HAP-1 (cell line): ENCODE results near the gene TCF7L1.

ENCODE experiments used
- DNase-seq, 2 experiments: peaks; one replicate each; pipeline ENCODE4 v3.0.0-alpha.2; 2016 to 2020; ENCODE audit warnings: low spot score in 2 of 2
- H3K27me3 ChIP-seq: fragments of 250-450 bp; sonication (Bioruptor Pico); 2 replicates; pipeline ENCODE4 v1.5.1; 2020; ENCODE audit warnings: low read depth, mild to moderate bottlenecking, moderate library complexity
- H3K36me3 ChIP-seq: fragments of 250-450 bp; sonication (Bioruptor Pico); replicated peaks from 2 replicates; pipeline ENCODE4 v1.5.1; 2020; ENCODE audit warnings: mild to moderate bottlenecking
- H3K4me1 ChIP-seq: fragments of 250-450 bp; sonication (Bioruptor Pico); 2 replicates; pipeline ENCODE4 v1.5.1; 2020; ENCODE audit warnings: mild to moderate bottlenecking
- H3K4me3 ChIP-seq: fragments of 250-450 bp; sonication (Bioruptor Pico); 2 replicates; pipeline ENCODE4 v1.5.1; 2020; ENCODE audit warnings: mild to moderate bottlenecking, moderate library complexity
- H3K9me3 ChIP-seq: fragments of 250-450 bp; sonication (Bioruptor Pico); 2 replicates; pipeline ENCODE4 v1.5.1; 2020; ENCODE audit warnings: mild to moderate bottlenecking, moderate library complexity
- in situ Hi-C: fragments of 300-500 bp; cut with MboI; formaldehyde crosslinking; loops from 3 replicates; pipeline ENCODE4 v1.14.3; 2020; ENCODE audit warnings: low sequenced_read_pairs, inconsistent platforms, mixed read lengths

TCF7L1 gene, protein sequence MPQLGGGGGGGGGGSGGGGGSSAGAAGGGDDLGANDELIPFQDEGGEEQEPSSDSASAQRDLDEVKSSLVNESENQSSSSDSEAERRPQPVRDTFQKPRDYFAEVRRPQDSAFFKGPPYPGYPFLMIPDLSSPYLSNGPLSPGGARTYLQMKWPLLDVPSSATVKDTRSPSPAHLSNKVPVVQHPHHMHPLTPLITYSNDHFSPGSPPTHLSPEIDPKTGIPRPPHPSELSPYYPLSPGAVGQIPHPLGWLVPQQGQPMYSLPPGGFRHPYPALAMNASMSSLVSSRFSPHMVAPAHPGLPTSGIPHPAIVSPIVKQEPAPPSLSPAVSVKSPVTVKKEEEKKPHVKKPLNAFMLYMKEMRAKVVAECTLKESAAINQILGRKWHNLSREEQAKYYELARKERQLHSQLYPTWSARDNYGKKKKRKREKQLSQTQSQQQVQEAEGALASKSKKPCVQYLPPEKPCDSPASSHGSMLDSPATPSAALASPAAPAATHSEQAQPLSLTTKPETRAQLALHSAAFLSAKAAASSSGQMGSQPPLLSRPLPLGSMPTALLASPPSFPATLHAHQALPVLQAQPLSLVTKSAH

DNA sequence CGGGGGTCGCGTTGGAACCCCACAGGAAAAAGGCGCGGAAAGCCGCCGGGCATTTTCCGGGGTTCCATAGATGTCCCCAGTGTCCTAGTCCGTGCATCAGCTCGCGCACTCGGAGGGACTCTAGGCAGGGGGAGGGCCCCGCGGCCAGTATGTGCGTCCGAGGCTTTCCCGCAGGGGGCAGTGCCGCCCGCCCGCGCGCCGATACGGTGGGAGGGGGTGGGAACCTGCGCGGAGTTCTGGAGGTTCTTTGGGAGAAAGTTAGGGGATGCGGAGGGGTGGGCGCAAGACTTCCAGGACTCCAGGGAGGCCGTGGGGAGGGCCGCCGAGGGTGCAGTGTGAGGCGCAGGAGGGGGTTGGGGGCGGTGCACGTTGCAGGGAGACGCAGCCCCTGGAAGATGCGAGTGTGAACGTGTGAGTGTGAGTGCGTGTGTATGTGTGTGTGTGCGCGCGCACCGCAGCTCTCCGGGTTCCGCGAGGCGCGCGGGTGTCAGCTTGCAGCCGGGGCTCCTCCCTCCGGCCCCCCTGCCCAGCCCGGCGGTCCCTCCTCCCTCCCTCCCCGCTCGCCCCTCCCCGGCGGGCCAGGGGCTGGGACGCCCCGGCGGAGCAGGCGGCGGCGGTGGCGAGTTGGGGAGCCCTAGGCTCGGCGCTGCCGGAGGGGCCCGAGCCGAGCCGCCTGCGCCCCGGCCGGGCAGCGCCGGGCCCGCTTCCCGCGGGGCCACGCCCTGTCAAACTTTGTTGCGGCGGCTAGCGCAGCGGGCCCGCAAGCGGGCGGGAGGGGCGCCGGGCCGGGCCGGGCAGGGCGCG lies at the start of gene TCF7L1:
Gene TCF7L1, plus strand, starts transcription at position 559 of the 804 bp plus-strand sequence. CDS start 293 bp downstream, outside the sequence.
- in situ Hi-C loops: no loop called here
- H3K4me1 ChIP-seq: peaks cover 18% of the 10 kb centered on the region
- DNase-seq: peak; percentile 86 to 94
- no peaks in the 10 kb centered on the region for H3K27me3 ChIP-seq
- peaks cover 20% of the 10 kb centered on the region for H3K36me3 ChIP-seq
- peak within 1 kb of the TSS; percentile 85 for H3K4me3 ChIP-seq
- H3K9me3 ChIP-seq: no peaks in the 10 kb centered on the region

DNA sequence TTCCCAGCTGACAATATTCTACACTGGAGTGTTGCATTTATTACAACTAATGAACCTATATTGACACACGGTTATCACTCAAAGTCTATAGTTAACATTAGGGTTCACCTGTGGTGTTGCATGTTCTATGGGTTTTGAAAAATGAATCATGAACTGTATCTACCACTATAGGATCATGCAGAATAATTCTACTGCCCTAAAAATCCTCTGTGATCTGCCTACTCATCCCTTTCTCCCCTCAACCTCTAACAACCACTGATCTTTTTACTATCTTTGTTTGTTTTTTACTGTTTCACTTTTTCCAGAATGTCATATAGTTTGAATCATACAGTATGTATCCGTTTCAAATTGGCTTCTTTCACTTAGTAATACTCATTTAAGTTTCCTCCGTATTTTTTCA lies 47.6 kb upstream of the TCF7L1 start:
- Histone ChIP-seq H3K4me3 (no peak overlapping the region), H3K4me1 (no peaks in the 10 kb centered on the region), H3K9me3 (peaks cover 2% of the 10 kb centered on the region; the same call in 1 of the 2 replicates), H3K27me3 (peaks cover 18% of the 10 kb centered on the region), H3K36me3 (no peaks in the 10 kb centered on the region; the same call in 1 of the 2 replicates)
- in situ Hi-C loops: no loop called here
- no peak for DNase-seq

DNA sequence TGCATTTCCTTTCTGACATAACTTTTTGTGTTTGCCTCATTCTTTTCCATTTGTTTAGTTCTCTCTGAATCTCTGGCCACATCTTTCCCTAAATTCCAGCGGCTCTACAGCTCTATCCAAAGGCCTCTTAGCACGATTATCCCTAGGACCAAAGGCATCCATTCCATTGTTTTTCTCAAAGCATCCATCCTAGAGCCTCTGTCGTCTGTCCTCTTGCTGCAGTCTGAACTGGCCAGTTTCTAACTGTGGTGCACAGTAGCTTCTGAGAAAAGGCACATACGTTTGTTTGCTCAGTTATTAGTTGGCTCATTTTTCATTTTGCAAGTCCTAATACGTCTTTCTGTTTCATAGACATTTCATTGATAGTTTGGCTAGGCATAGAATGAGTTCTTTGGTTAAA lies 45.7 kb upstream of the TCF7L1 start:
- no peak for DNase-seq
- Histone ChIP-seq H3K36me3 (no peaks in the 10 kb centered on the region), H3K4me1 (no peaks in the 10 kb centered on the region), H3K27me3 (peaks cover 18% of the 10 kb centered on the region), H3K4me3 (no peak overlapping the region), H3K9me3 (peaks cover 2% of the 10 kb centered on the region; the same call in 1 of the 2 replicates)
- in situ Hi-C loops: no loop called here

DNA sequence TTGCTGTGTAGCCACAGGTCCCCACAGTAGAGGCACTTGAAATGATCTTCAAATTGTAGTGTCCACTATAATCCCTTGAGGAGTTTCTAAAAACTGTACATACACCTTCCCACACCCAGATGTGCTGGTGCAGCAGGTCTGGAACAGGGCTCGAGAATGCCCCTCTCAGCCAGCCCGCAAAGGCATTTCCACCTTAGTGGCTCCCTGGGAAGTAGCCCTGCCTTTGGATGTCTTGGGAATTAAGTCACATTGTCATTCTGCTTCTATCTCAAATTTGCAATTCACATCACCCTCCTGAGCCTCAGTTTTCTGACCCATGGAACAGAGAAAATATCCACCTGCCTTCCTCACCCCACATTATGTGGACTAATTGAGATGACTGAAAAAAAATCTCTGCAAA lies 44.3 kb upstream of the TCF7L1 start:
- H3K4me1 ChIP-seq: no peaks in the 10 kb centered on the region
- H3K9me3 ChIP-seq: peaks cover 2% of the 10 kb centered on the region; the same call in 1 of the 2 replicates
- H3K27me3 ChIP-seq: peaks cover 14% of the 10 kb centered on the region
- H3K4me3 ChIP-seq: no peak overlapping the region
- no peak for DNase-seq
- no peaks in the 10 kb centered on the region for H3K36me3 ChIP-seq
- in situ Hi-C loops: no loop called here

DNA sequence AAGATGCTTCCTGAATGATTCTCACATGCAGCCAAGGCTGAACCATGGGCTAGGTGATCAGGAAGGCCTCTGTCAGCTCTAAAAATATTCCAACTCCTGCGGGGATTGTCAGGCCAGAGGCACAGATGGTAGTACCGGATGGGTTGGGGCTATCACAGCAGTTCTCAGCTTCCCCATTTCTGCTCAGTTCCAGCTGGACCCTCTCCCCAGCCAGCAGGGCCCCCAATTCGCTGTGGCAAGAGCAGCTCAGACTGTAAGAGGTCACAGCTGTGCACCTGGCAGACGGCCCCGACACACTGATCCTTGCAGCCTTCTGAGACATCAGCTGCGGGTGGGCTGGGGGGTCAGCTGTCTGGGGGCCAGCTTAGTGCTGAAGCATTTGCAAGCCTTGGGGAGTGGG lies 43.6 kb upstream of the TCF7L1 start:
- no peak for DNase-seq
- Histone ChIP-seq H3K4me1 (no peaks in the 10 kb centered on the region), H3K9me3 (peaks cover 2% of the 10 kb centered on the region; the same call in 1 of the 2 replicates), H3K4me3 (no peak overlapping the region), H3K27me3 (peaks cover 14% of the 10 kb centered on the region), H3K36me3 (no peaks in the 10 kb centered on the region)
- in situ Hi-C loops: no loop called here

DNA sequence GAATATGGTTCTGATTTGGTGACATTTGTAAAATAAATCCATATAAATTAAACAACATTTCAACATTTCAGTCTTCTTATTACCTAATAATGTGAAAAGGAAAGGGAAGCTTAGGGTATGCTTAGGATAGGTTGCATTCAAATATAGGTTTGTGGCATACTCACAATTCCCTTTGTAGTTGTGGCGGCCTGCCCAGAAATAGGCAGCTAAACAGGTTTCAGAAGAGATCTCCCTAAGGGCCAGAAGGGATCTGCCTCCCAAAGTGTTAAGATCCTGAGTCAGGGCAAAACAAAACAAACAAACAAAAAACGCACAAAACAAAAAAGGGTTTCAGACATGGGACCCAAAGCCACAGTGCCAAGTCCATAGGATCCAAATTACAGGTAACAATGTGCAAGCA lies 41.4 kb upstream of the TCF7L1 start:
- no peak overlapping the region for H3K4me3 ChIP-seq
- 0 out of 2 replicates have a peak, but pooled peaks cover 2% of the 10 kb centered on the region for H3K9me3 ChIP-seq
- H3K36me3 ChIP-seq: no peaks in the 10 kb centered on the region
- H3K4me1 ChIP-seq: peaks cover 6% of the 10 kb centered on the region
- in situ Hi-C loops: no loop called here
- H3K27me3 ChIP-seq: no peaks in the 10 kb centered on the region
- DNase-seq: no peak

DNA sequence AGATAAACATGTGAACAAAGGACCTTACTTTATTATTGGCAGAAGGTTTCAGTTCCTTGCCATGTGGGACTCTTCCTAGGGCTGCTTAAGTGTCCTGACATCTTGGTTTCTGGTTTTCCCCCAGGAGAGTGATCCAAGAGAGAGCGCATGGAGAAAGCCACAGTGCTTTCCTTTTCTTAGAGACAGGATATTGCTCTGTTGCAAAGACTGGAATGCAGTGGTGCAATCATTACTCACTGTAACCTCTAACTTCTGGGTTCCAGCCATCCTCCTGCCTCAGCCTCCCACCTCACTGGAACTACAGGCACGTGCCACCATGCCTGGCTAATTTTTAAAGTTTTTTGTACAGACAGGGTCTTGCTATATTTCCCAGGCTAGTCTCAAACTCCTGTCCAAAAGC lies 38.1 kb upstream of the TCF7L1 start:
- DNase-seq: no peak
- H3K4me1 ChIP-seq: peaks cover 15% of the 10 kb centered on the region
- in situ Hi-C loops: no loop called here
- 0 out of 2 replicates have a peak, but pooled peaks cover 2% of the 10 kb centered on the region for H3K9me3 ChIP-seq
- H3K27me3 ChIP-seq: no peaks in the 10 kb centered on the region
- H3K4me3 ChIP-seq: no peak overlapping the region
- H3K36me3 ChIP-seq: no peaks in the 10 kb centered on the region

DNA sequence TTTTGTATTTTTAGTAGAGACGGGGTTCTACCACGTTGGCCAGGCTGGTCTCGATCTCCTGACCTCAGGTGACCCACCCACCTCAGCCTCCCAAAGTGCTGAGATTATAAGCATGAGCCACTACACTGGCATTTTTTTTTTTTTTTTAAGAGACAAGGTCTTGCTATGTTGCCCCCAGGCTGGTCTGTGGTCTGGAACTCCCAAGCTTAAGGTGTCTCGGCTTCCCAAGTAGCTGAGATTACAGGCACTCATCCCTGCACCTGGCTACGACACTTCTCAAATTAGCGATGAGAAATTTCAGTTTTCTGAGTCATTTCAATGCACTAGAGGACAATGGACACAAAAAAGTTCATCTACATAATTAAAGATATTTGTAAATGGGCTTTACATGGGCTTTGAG lies 36.6 kb upstream of the TCF7L1 start:
- in situ Hi-C loops: no loop called here
- Histone ChIP-seq H3K4me3 (no peak overlapping the region), H3K9me3 (0 out of 2 replicates have a peak, but pooled peaks cover 2% of the 10 kb centered on the region), H3K4me1 (peaks cover 15% of the 10 kb centered on the region), H3K27me3 (no peaks in the 10 kb centered on the region), H3K36me3 (no peaks in the 10 kb centered on the region)
- DNase-seq: peak; percentile 82 to 88

DNA sequence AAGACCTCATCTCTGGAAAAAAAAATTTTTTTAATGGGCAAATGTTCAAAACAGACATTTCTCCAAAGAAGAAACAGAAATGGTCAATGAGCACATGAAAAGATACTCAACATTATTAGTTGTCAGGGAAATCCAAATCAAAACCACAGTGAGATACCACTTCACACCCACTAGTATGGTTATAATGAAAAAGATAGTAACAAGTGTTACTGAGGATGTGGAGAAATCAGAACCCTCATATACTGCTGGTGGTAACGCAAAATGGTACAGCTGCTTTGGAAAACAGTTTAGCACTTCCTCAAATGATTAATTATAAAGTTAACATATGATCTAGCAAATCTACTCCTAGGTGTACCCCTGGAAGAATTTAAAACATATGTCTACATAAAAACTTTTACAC lies 29.0 kb upstream of the TCF7L1 start:
- in situ Hi-C loops: no loop called here

DNA sequence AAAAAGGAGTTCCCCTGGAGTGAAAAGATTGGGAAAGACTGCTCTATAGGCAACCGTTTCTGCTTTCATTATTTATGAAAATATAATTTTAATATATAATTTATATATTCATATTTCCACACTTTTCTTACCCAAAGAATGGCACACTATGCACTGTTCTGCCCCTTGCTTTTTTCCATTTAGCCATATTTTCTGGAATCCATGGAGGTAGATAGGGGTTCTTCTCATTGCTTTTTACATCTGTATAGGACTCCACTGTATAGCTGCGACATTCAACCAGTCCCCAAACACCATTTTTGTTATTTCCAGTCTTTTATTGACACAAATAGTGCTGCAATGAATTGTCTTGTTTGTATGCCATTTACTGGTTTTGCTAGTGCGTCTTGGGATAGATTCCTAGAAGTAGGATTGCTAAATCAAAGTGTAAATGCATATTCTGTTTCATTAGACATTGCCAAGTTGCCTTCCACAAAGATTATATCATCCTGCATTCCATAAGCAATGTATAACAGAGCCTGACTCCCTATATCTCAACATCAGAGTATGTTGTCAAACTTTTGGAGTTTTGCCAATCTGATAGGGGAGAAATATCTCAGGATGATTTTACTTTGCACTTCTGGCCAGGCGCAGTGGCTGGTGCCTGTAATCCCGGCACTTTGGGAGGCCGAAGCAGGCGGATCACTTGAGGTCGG lies 26.6 kb upstream of the TCF7L1 start:
- DNase-seq: no peak
- Histone ChIP-seq H3K9me3 (no peaks in the 10 kb centered on the region), H3K27me3 (no peaks in the 10 kb centered on the region), H3K4me1 (no peaks in the 10 kb centered on the region), H3K36me3 (no peaks in the 10 kb centered on the region), H3K4me3 (no peak overlapping the region)
- in situ Hi-C loops: no loop called here

More for the DNA sequence above, 29.0 kb upstream of the TCF7L1 start:
- no peak for DNase-seq
- H3K4me3 ChIP-seq: no peak overlapping the region
- no peaks in the 10 kb centered on the region for H3K27me3 ChIP-seq
- no peaks in the 10 kb centered on the region for H3K9me3 ChIP-seq
- no peaks in the 10 kb centered on the region for H3K36me3 ChIP-seq
- H3K4me1 ChIP-seq: no peaks in the 10 kb centered on the region

DNA sequence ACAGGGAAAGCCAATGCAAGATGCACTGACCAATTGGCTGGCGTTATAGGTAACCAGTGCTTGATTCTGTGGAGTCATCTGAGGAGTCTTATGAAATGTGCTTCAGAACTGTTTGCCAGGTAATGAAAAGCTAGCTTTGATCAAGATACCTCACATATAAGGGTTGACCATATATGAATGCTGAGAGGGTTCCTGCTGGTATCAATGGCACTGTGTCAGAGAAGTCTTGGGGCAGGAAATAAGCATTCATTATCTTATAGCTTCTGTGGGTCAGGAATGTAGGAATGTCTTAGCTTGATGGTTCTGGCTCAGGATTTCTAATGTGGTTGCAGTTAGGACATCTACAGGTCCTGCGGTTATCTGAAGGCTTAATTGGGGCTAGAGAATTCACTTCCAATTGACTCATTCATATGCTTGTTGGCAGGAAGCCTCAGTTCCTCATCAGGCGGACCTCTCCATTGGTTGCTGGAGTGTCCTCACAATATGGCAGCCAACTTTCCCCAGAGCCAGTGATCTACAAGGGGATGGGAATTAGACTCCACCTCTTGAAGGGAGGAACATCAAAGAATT lies 22.1 kb upstream of the TCF7L1 start:
- no peak for DNase-seq
- H3K9me3 ChIP-seq: no peaks in the 10 kb centered on the region
- no peaks in the 10 kb centered on the region for H3K4me1 ChIP-seq
- in situ Hi-C loops: no loop called here
- no peak overlapping the region for H3K4me3 ChIP-seq
- no peaks in the 10 kb centered on the region for H3K27me3 ChIP-seq
- no peaks in the 10 kb centered on the region for H3K36me3 ChIP-seq

DNA sequence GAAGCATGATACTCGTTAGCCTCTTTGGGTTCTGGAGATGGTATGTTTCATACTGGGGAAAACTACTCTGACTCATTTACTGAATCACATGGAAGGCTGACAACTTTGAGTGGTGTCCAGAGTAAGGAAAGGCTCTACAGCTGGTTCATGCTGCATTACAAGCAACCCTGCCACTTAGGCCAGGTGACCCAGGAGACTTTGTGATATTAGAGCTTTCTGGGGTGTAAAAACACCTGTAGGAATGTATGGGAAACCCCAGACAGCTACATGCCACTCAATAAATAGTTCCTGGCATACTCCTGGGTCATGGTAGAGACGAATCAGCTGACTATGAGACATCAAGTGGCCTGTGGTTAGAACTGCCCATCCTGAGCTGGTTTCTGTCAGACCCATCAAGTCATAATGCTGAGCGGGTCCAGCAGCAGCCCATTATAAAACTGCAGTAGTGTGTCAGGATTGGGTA lies 21.3 kb upstream of the TCF7L1 start:
- in situ Hi-C loops: no loop called here
- DNase-seq: no peak
- Histone ChIP-seq H3K36me3 (no peaks in the 10 kb centered on the region), H3K9me3 (no peaks in the 10 kb centered on the region), H3K4me3 (no peak overlapping the region), H3K4me1 (no peaks in the 10 kb centered on the region), H3K27me3 (no peaks in the 10 kb centered on the region)
